GM12801 (cell line): ENCODE data around the gene SECISBP2.

Experiments
- CTCF ChIP-seq: IDR thresholded peaks from one replicate; pipeline ENCODE4 v1.5.1; 2011; ENCODE audit warnings: control low read depth; ENCODE audit not compliant: insufficient read length; ENCODE audit errors: extremely low read depth

SECISBP2 gene

GRCh38 chr9:89359751-89360261, 41.5 kb downstream of the SECISBP2 start:
- no peak for TF ChIP-seq CTCF

- TF ChIP-seq CTCF, result no peak
Observed at GRCh38 chr9:89360465-89360864, 42.2 kb downstream of the SECISBP2 start.

- TF ChIP-seq CTCF, result no peak
Observed at GRCh38 chr9:89361031-89361430, 42.7 kb downstream of the SECISBP2 start.

GRCh38 chr9:89361816-89362646, 43.7 kb downstream of the SECISBP2 start:
- TF ChIP-seq CTCF, result no peak

GRCh38 chr9:89362647-89363310, 44.5 kb downstream of the SECISBP2 start:
- no peak for TF ChIP-seq CTCF

GRCh38 chr9:89363311-89363670, 45.0 kb downstream of the SECISBP2 start:
- TF ChIP-seq CTCF, result no peak

GRCh38 chr9:89363921-89364665, 45.8 kb downstream of the SECISBP2 start:
- TF ChIP-seq CTCF, result no peak
